Activated CD4-positive, CD25-positive, alpha-beta regulatory T cell treated with anti-CD3 and anti-CD28 coated beads, Interleukin-2, amount 50 U/mL, for 16 hours (primary cell): Measurements from ENCODE around the gene KCNS3.

Source experiments
- DNase-seq: peaks from one replicate; pipeline ENCODE4 v3.0.0-alpha.2; 2020; ENCODE audit warnings: low read depth, low spot score

Gene KCNS3, protein sequence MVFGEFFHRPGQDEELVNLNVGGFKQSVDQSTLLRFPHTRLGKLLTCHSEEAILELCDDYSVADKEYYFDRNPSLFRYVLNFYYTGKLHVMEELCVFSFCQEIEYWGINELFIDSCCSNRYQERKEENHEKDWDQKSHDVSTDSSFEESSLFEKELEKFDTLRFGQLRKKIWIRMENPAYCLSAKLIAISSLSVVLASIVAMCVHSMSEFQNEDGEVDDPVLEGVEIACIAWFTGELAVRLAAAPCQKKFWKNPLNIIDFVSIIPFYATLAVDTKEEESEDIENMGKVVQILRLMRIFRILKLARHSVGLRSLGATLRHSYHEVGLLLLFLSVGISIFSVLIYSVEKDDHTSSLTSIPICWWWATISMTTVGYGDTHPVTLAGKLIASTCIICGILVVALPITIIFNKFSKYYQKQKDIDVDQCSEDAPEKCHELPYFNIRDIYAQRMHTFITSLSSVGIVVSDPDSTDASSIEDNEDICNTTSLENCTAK

DNA sequence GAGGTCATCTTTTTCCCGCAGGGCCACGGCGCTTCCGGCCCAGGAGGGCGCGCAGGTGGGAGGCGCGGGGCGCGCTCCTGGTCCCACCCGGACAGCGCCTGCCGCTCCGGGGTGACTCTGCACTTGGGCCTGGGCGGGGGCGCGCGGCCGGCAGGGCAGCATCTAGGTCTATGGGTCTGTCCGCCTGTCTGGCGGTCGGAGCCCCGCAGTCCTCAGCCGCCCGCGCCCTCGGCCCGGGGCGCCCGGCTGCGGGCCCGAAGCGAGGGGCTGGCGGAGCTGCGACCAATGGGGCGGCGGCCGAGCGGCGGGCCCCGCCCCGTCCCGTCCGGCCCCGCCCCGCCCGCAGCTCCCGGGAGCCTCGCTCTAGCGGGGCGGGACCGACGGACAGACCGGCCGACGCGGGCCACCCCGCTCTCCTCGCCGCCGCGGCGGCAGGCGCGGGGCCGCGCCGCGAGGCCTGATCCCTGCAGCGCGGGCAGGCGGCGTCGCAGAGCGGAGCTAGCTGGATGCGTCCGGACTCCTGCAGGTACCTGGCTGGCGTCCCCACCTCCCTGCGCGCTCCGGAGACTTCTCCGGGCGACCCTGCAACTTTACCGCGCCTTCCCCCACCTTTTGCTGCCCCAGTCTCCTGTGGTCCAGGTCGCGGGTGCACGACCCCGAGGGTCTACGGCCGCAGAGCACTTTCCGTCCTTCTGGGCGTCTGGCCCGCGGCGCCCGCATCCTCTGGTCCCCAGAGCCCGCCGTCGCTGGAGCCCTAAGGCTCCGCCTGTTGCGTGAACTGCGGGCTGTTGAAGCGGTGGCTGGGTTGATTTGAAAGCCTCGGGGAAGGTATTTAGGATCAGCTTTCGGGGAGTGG, at the start of gene KCNS3:
Gene KCNS3 (plus strand): TSS at position 387 of the 856 bp plus-strand sequence. CDS start 52,342 bp downstream, outside the sequence.
- no peak for DNase-seq

DNA sequence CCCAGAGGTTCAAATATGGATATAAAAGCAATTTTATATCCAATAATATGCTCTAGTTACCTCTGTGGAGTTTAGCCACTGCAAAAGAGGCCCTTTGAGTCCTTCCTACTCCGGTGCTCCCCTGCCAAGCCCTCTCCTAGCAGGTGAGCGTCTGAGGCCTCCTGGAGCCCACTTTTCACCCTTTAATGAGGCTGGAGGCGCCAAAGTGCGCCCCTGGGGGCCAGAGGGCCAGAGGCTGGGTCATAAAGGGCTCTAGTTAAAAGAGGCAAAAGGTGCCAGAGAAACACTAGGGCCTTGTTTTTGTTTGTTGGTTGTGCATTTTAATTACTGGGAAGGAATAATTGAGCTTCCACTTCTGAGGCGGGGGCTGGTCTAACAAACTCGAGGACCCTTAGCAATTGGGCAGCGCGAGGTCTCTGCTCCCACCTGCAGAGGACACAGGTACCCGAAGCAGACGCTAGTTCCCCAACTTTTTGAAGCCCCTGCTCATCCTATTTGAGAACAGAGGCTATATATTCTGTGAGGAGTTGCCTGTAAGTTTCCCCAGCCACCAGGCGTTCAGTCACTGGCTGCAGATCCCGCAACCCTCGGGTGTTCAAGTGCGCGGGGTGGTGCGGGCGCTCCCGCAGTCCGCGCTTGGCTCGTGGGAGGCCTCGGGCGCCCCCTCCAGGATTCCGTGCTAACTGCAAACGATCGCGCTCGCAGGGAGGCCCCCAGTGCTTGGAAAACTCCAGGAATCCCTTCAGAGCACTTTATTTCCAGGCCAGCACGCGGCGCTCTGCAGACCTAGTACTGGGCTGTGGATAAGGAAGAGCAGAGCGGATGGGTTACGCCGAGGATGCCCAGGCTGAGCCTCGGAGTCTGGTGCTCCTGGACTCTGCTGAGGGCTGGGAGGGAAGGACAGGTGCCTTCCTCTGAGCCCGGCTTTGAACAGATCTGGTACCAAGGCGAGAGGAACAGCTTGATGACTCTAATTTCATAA, 48.1 kb upstream of the KCNS3 start:
- no peak for DNase-seq

DNA sequence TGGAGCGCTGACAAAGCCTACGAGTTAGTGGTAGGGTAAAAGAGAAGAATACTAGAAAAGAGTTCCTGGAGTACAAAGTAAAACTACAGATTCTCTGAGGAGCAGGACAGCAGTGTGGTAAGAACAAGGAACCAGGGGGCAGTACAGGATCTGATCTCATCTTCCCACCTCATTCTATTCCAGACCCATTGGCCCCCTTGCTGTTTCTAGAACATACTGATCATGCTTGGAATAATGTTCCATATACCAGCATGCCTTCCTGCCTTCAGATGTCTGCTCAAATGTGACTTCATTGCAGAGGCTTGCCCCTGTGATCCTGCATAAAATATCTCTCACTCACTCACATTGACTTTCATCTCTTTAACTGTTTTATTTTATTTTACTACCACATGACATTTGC, 43.0 kb upstream of the KCNS3 start:
- DNase-seq, result no peak

DNA sequence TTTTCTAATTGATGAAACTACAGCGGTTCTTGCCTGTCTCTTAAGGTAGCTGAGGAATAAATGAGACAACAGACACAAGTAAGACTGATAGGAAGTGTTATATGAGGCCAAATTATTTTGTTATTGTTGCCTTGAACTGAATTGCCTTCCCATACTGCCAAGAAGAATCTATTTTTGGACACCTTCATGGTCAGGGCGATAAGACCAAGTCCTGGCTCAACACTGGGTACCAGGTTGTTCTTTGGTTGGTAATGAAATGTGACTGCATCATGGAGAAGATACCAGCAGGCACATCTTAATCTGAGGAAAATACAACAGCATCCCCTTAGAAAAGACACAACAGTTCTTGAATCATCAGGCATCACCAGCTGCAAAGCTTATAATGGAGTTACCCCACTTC, 38.5 kb upstream of the KCNS3 start:
- no peak for DNase-seq

DNA sequence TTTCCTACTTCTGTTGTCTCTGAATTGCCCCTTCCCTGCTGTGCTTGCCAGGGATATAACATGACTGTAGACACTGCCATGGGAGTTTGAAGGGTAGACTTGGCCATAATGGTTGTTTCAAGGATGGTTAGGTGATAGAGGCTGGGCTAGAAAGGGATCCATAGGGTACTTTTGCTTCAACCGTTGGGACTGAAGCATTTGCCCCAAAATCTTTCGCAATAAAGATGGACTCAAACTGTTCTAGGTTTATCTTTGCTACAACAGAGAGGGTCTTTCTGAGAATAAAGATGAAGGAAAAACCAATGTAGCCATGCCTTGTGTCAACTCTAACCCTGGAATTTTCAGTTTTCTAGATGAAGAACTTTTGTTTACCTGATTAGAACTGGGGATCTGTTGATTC, 35.0 kb upstream of the KCNS3 start:
- no peak for DNase-seq

DNA sequence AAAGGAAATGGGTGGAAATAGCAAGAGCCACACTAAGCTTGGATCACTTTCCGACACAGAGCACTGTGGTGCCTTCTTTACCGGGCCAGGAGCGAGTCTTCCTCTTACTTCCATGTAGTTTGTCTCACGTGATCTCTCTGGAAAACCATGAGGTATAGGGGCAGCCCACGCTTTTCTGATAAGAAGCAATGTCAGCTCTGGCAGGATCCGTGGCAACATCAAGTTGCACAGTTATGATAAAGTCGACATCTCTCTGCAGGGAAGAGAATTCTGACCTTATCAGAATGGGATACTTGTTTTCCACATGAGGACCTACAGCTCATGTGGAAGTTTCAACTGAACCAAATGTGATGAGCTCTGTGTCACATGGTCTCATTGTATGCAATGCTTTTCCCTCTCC, 32.7 kb upstream of the KCNS3 start:
- DNase-seq, result no peak

DNA sequence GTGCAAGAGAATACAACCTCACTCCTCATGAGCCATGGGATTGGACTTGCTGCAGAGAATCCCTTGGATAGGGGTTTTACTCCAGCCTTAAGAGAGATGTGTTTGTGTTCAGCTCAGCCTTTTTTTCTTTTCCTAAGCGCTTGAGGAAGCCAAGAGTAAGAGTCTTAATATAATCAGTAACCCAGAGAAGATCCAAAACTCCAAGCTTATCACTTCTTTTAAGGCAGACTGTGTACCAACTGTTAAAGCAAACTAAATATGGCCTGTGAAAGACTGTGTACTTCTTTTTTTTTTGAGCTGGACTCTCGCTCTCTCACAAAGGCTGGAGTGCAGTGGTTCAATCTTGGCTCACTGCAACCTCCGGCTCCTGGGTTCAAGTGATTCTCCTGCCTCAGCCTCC, 31.8 kb upstream of the KCNS3 start:
- no peak for DNase-seq

DNA sequence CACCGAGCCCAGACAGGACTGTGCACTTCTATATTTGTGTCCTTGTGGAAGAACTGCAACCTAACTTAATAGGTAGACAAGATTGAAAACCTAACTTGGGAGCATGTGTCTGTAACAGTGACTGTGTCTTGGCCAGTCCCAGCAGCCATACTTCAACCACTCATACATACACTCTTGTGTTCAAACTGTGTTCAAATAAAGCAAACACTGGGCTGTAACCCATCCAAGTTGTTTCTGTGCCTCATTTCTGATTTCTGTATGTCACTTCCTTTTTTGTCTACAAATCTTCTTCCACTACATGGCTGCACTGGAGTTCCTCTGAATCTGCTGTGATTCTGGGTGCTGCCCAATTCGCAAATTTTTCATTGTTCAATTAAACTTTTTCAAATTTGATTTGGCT, 31.2 kb upstream of the KCNS3 start:
- no peak for DNase-seq

DNA sequence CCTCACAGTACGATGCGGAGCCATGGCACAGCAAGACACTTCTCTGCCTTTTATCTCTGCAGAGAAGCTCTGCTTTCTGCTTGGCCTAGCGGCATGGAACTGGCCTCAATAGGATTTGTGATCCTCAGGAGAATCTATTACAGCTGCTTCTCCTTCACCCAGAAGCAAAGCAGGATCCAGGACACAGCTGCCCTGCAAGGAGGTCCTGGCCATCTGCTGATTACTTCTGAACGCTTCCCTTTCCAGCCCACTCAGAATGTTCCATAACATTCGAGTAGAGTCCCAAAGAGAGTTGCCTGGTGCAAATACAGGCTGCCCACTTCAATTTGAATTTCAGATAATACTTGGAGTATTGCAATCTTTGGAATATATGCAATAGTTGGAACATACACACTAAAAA, 29.2 kb upstream of the KCNS3 start:
- no peak for DNase-seq

DNA sequence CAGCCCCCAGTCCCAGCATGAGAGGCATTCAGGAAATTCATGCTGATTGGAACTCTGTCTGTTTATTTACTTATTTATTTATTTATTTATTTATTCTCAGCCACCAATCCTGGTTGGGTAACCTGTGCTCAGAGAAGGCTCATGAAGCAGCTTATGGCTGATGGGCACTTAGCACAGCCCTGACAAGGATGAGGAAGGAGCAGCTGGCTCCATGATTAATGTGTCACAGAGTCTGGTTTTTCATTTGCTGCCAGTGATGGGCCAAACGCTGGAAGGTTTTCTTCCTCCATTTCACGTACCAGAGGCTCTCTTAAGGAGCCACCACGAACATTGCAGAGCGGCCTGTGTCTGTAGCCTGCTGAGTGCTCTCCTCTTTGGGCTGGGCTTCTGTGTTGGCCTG, 28.3 kb upstream of the KCNS3 start:
- DNase-seq, result no peak

DNA sequence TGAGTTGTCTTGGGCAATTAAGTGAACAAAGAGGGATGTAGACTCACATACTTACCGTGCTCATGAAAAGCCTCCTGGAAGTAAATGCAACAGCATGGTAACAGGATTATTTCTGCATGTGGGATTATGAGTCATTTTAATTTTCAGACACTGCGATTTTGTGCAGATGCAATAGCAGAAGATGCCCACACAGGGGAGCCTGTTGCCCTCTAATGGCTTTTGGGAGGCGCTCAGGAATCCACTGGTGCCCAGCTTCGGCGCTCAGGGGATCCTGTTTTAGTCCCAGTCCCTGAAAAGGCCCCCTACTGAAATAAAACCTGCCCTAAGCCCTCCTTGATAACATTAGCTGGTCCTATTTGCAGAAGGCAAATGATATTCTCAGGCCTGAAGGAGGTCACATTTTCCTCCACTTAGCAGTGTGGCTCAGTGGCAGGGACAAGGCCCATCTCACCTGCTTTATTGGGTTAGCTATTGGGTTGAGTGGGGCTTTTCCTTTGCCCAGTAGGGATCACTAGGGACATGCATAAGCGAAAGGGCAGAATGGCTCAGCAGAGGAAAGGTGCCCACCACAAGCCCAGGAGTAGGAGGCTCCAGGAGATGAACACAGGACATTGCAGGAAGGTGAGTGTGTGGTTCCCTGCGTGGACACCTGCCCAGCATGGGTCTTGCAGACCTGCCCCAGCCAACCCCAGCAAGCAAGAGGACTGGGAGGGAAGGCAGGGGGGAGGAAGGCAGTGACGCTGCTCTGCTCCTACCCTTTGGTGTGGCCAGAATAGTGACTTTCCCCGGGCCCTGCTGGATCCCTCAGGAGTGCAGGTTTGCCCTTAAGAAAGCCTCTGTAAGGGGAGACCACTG, 26.5 kb upstream of the KCNS3 start:
- DNase-seq, result no peak

DNA sequence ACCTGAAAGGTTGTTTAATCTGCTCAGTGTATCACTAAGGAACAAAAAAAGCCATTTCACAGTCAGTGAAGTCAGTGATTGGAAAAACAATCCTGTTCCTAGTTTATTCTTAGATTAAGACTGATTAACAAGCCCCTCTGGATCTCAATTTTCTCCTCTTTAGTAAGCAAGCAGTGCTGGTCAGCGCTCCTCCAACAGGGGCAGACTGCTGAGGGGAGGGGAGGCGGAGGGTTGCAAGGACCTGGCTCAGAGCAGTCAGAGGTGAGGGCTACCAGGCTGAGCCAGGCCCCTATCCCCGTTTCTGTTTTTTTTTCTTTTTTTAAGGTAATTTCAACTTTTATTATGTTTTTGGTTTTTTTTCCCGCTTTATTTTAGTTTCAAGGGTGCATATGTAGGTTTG, 24.7 kb upstream of the KCNS3 start:
- DNase-seq, result no peak

DNA sequence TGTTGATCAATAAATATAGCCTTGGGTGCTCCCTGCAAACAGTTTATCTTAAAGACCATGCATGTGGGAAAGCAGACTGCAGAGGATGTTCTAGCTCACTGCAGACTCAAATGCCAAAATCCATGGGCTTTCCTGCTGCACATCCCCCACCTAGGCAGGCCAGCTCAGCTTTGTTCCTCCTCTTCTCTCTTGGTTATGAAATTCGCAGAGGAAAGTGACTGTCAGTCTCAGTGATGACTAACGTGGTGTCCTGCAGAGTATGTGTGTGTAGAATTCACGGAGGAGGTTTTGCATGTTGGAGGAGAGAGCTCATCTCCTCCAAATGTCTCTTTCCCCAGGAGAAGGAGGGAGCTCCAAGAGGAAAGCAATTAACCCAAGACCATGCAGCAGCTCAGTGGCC, 21.4 kb upstream of the KCNS3 start:
- no peak for DNase-seq

DNA sequence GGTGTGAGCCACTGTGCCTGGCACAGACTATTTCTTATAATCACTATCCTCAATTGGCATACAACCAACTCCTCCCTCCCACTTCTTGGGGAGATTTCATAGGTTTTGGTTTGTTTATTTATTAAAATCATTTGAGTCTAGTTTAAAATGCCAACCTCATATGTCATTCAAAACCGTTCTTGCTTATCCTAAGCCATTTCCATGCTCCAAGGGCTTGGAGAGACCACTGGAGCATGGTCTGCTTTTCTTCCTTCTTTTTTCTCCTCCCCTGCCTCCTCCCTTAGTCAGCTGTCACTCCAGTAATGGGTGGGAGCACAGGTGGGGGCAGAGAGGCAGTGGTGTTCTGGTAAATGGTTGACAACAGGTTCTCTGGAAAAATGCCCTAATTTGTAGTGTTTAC, 20.4 kb upstream of the KCNS3 start:
- DNase-seq, result no peak

DNA sequence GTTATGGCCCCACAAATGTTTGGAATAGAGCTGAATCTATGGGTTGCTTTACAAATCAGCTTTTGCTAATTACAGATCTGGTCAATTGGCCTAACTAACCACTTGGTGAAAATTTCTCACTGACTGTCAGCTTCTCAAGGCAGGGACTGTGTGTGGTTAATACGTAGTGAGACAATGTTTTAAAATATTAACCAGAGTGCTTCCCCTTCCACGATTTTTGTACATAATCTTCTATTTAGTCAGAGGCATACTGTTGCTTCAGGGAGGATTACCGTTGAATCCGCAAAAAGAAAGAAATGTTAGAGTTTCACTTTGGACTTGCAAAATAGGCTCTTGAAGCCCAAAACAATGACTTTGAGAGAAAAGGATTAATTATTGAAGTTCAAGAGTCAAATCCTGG, 14.9 kb upstream of the KCNS3 start:
- DNase-seq, result no peak

DNA sequence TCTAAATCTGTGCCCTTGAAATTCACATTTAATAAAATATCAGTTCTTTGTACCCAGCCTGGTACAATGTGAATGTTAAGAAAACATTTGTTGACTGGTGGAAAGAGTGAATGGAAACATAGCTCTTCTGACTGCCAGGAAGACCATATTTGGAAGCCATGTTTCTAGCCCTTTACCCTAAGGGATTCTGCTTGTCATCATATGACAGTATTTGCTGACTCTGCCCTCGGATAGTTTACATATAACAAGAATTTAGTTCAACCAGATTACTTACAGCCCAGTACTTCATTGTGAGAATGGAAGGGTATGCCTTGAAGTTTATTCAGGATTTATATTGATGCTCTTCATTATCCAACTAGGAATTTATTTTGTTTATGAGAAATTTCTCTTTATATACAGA, 13.8 kb upstream of the KCNS3 start:
- no peak for DNase-seq

DNA sequence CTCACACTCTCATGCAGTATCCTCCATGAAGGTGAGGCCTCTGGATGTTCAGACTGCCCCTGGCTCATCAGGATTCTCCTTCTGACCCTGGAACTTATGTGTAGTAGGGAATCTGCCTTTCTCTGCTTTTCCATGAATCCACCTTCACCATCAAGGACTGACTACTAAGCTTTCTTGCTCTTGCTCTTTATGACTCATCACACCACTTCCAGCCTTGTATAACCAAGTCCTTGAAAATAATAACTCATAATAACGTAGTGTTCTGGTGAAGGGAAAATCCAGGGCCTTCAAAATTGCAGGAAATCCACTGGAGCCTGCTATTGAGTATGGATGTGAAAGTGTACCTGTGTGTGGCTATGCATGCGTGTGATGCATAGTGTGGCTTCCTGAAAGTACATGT, 11.3 kb upstream of the KCNS3 start:
- no peak for DNase-seq

DNA sequence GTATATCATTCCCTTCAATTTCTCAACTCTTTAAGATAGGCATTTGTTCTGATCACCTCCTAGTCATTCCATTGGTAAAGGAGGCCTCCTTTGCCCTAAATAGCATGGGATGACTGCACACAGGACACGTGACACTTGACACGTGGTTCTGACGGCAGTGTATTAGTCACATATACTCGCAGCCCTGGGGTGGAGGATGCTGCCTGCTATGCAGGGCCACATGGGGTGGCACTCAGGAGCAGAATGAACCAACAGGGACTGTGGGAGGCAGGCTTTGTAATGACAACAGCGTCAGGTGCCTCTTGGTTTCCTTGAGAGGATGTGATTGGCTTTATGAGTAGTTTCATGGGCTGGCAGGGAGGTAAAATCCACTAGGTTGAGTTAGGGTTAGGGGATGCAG, 9.3 kb upstream of the KCNS3 start:
- DNase-seq, result no peak

DNA sequence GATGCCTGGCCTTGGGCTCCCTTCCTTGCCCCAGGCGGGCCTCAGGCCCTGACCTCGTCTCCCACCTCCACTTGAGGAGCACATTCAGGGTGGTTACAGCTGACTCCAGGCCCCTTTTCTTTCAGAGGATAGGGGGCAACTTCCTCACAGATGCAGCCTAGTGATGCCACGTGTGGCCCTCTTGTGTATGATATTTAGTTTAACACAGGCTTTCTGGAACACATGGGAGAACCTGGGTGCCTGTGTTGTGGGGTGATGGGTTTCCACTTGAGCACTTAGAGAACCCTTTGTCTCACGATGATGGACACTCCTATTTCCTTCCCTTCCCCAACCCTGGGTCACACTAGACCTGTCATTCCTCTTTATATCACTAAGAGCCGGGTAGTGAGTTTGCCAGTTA, 6.8 kb upstream of the KCNS3 start:
- no peak for DNase-seq

DNA sequence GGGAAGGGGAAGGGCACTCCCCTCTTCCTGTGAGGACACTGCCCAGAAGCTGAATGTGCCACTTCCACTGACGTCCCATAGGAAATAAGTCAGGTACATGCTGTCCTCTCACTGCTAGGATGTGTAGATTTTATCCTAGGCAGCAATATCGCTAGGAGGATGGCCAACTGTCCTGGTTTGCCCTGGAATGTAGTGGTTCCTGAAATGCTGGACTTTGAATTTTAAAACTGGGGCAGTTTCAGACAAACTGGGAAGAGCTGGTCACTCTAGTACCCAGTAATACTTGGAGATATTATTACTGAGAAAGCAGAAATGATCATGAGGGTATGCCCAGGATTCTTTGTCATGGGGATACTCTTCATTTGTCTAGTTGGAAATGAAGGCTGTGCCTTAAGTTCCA, 5.4 kb upstream of the KCNS3 start:
- no peak for DNase-seq

DNA sequence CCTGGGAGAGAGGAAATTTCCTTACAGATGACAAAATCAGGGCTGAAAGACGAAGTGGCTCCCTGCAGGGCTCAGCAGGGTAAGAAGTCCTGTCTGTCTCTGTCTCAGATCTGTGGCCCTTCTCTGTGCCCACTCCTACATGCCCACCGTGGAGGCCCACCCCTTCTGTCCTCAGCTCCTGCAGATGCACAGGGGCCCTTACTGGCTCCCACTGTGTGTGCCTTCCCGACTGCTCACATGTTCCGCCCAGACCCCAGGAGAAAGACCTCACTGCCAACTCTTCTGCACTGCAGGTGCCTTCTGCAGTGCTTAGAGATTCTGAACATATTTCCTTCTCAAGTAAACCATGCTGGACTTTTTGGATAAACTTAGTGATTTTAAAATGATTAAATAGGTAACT, 1.9 kb upstream of the KCNS3 start:
- no peak for DNase-seq
